Renal cortical epithelial cell (primary cell): Measurements from ENCODE around the gene SGO2. TPM values are rescaled to one million over a fixed set of nuclear protein-coding genes. Genes with fewer than 3 reads are reported as not detected.
A peak's percentile ranks its signal among the peaks of the same experiment; 100 is the strongest.

Experiments used
- DNase-seq: peaks from one replicate; pipeline ENCODE4 v3.0.0-alpha.2; 2011; ENCODE audit warnings: low read depth
- total RNA-seq: library from RNA; depleted of rRNA; stranded (reverse); fragments of >200 nt; gene quantifications from 2 replicates; pipeline ENCODE4 v1.2.3, GENCODE V29; 2014

The SGO2 gene
- 4.2 and 5.0 TPM in 2 replicates for total RNA-seq

- DNase-seq: peak; percentile 90
Measured at GRCh38 chr2:200525882-200526651, at the start of gene SGO2. TSS of gene SGO2 (plus strand) at chr2:200526207. CDS start at chr2:200532976, 6,769 bp downstream.

- no peak for DNase-seq
Measured at GRCh38 chr2:200476836-200477235, 49.2 kb upstream of the SGO2 start.

- no peak for DNase-seq
Measured at GRCh38 chr2:200477667-200478131, 48.3 kb upstream of the SGO2 start.

GRCh38 chr2:200479692-200480265 lies 46.2 kb upstream of the SGO2 start:
- DNase-seq: peak; percentile 24

- DNase-seq: peak; percentile 39
Measured at GRCh38 chr2:200482194-200482593, 43.8 kb upstream of the SGO2 start.

GRCh38 chr2:200483729-200484198 lies 42.2 kb upstream of the SGO2 start:
- DNase-seq: peak; percentile 40

- DNase-seq: no peak
Measured at GRCh38 chr2:200484934-200485333, 41.1 kb upstream of the SGO2 start.

GRCh38 chr2:200486529-200486928 lies 39.5 kb upstream of the SGO2 start:
- DNase-seq: no peak

- DNase-seq: no peak
Measured at GRCh38 chr2:200488169-200488568, 37.8 kb upstream of the SGO2 start.

- no peak for DNase-seq
Measured at GRCh38 chr2:200490001-200490400, 36.0 kb upstream of the SGO2 start.

- no peak for DNase-seq
Measured at GRCh38 chr2:200492656-200493055, 33.4 kb upstream of the SGO2 start.

- DNase-seq: no peak
Measured at GRCh38 chr2:200494048-200494447, 32.0 kb upstream of the SGO2 start.

GRCh38 chr2:200496696-200497095 lies 29.3 kb upstream of the SGO2 start:
- no peak for DNase-seq

- no peak for DNase-seq
Measured at GRCh38 chr2:200498402-200499162, 27.4 kb upstream of the SGO2 start.

GRCh38 chr2:200502196-200502595 lies 23.8 kb upstream of the SGO2 start:
- DNase-seq: no peak

GRCh38 chr2:200506679-200507078 lies 19.3 kb upstream of the SGO2 start:
- no peak for DNase-seq

GRCh38 chr2:200507179-200507578 lies 18.8 kb upstream of the SGO2 start:
- DNase-seq: no peak

- no peak for DNase-seq
Measured at GRCh38 chr2:200509235-200509611, 16.8 kb upstream of the SGO2 start.

GRCh38 chr2:200509612-200510433 lies 16.2 kb upstream of the SGO2 start, which contains the start of gene KCTD18:
TSS of gene KCTD18 (minus strand) at chr2:200510068. CDS start at chr2:200507016, 3,052 bp downstream.
- DNase-seq: peak; percentile 65

- no peak for DNase-seq
Measured at GRCh38 chr2:200515155-200515554, 10.9 kb upstream of the SGO2 start.

GRCh38 chr2:200523158-200523557 lies 2.8 kb upstream of the SGO2 start:
- no peak for DNase-seq

- DNase-seq: no peak
Measured at GRCh38 chr2:200523604-200524003, 2.4 kb upstream of the SGO2 start.
